GM23338 (cell line): ENCODE results near the gene PFKFB3. TPM values are rescaled to one million over a fixed set of nuclear protein-coding genes. Genes with fewer than 3 reads are reported as not detected.

Experiments used
- polyA plus RNA-seq: library from polyadenylated mRNA; unstranded; fragments of >200 nt; fragmentation: Nextera tagmentation; extraction: Ambion mirVana; gene quantifications from 2 replicates; pipeline ENCODE4 v1.2.1, GENCODE V29; 2016
- small RNA-seq: library from RNA; depleted of rRNA; stranded (forward); fragments of <200 nt; gene quantifications from one replicate; pipeline ENCODE3, GENCODE V24; 2014; ENCODE audit warnings: low replicate concordance
- total RNA-seq: library from RNA; depleted of rRNA; stranded (reverse); fragments of >200 nt; shearing (Covaris generic); gene quantifications from 2 replicates; pipeline ENCODE4 v1.2.3, GENCODE V29; 2014; rRNA removed

The PFKFB3 gene
- total and polyA plus RNA-seq, 2 experiments from 2014 or later = 9.5 to 26.8 TPM

Small RNA genes lying within 50 kb of the gene (small RNA-seq; reads per million reads assigned to genes)
- gene RF00019 = not detected

Other genes with a start within 250 kb of the PFKFB3 start
- gene IL15RA, start 225.4 kb upstream of the PFKFB3 start, total RNA-seq = 1.1 and 1.6 TPM in 2 replicates
- 1.9 and 2.2 TPM in 2 replicates for gene IL15RA, start 225.4 kb upstream of the PFKFB3 start, polyA plus RNA-seq
- not detected in 2 replicates for gene IL2RA, start 140.6 kb upstream of the PFKFB3 start, total RNA-seq
- not detected in 2 replicates for gene IL2RA, start 140.6 kb upstream of the PFKFB3 start, polyA plus RNA-seq
- gene RBM17, start 113.9 kb upstream of the PFKFB3 start, total RNA-seq = 54.7 and 90.5 TPM in 2 replicates
- gene RBM17, start 113.9 kb upstream of the PFKFB3 start, polyA plus RNA-seq = 257 and 281 TPM in 2 replicates